ENCODE results near the gene COLGALT1.

GRCh38 chr19:17615889-17616685 is 60.6 kb downstream of the COLGALT1 start:
- TF ChIP-seq CTCF (conservative IDR thresholded peaks at IDR 0.05; ENCODE audit: low read depth in 2 of 2) (no peak), POLR2AphosphoS5 (IDR thresholded peaks at IDR 0.05; ENCODE audit: low read depth) (no peak), JUNB (IDR thresholded peaks at IDR 0.05; ENCODE audit: unreplicated experiment) (no peak), EZH2 (IDR thresholded peaks at IDR 0.05; ENCODE audit: low read depth, unreplicated experiment) (no peak), ETS1 (IDR thresholded peaks at IDR 0.05) (no peak), CREB1 (CRISPR knock-in tag; IDR thresholded peaks at IDR 0.05; ENCODE audit: low read depth) (no peak), REST (IDR thresholded peaks at IDR 0.05; ENCODE audit: unreplicated experiment) (no peak), ZNF114 (CRISPR knock-in tag; IDR thresholded peaks at IDR 0.05) (no peak)
